MCF 10A (cell line): ENCODE data around the gene DYRK1A. TPM values are rescaled to one million over a fixed set of nuclear protein-coding genes. Genes with fewer than 3 reads are reported as not detected.

Source experiments
- BruUV-seq: library from RNA; stranded (reverse); fragments of 400-500 nt; replicated peaks from 2 replicates; lab custom pipeline; 2021; lab: Mats Ljungman, UMichigan
- CTCF ChIA-PET: fragments of 300-600 bp; sonication (Branson Sonifier 250); formaldehyde crosslinking; extraction: SDS; loops from one replicate; lab custom pipeline; 2021; ENCODE audit warnings: antibody characterized with exemption, inconsistent platforms; lab: Yijun Ruan, JAX
- POLR2A ChIA-PET: fragments of 300-600, 350-650 bp; sonication (Branson Sonifier 250); formaldehyde crosslinking; extraction: SDS; loops from one replicate; lab custom pipeline; 2020; ENCODE audit warnings: antibody characterized with exemption, inconsistent platforms; lab: Yijun Ruan, JAX
- DNase-seq: peaks from one replicate; pipeline ENCODE4 v3.0.0-alpha.2; 2018; ENCODE audit not compliant: unreplicated experiment
- H3K27ac Mint-ChIP-seq: one replicate; pipeline ENCODE4 v1.8.0; 2022; ENCODE audit warnings: mild to moderate bottlenecking, low read depth, mixed read lengths; ENCODE audit not compliant: unreplicated experiment
- H3K27me3 Mint-ChIP-seq: one replicate; pipeline ENCODE4 v1.8.0; 2022; ENCODE audit warnings: mixed read lengths; ENCODE audit not compliant: insufficient read depth, unreplicated experiment
- H3K36me3 Mint-ChIP-seq: one replicate; pipeline ENCODE4 v1.8.0; 2022; ENCODE audit warnings: mild to moderate bottlenecking, moderate library complexity, mixed read lengths; ENCODE audit not compliant: insufficient read depth, unreplicated experiment
- H3K4me1 Mint-ChIP-seq: one replicate; pipeline ENCODE4 v1.8.0; 2022; ENCODE audit warnings: mixed read lengths; ENCODE audit not compliant: insufficient read depth, unreplicated experiment
- H3K4me3 Mint-ChIP-seq: one replicate; pipeline ENCODE4 v1.8.0; 2022; ENCODE audit warnings: mild to moderate bottlenecking, moderate library complexity, mixed read lengths; ENCODE audit not compliant: unreplicated experiment
- H3K9me3 Mint-ChIP-seq: one replicate; pipeline ENCODE4 v1.8.0; 2022; ENCODE audit warnings: mixed read lengths; ENCODE audit not compliant: unreplicated experiment
- CTCF ChIP-seq: fragments of 200-600 bp; IDR thresholded peaks from one replicate; pipeline ENCODE4 v1.8.0; 2022; ENCODE audit warnings: antibody characterized with exemption, mild to moderate bottlenecking; ENCODE audit not compliant: unreplicated experiment
- intact Hi-C: fragments of 100-400 bp; cut with micrococcal nuclease; formaldehyde crosslinking; loops from 2 replicates; pipeline ENCODE4 v1.14.1; 2022
- total RNA-seq: library from RNA; stranded (reverse); gene quantifications from 2 replicates; pipeline ENCODE4 v1.2.3, GENCODE V29; 2022

DYRK1A gene
- total RNA-seq, 1 experiment from 2014 or later, result 58.6 TPM

GRCh38 chr21:37407719-37408420 lies 41.3 kb downstream of the DYRK1A start:
- Mint-ChIP-seq H3K4me1 (peaks cover 42% of the 10 kb centered on the region), H3K27me3 (no peaks in the 10 kb centered on the region), H3K36me3 (peaks cover 5% of the 10 kb centered on the region), H3K9me3 (peaks cover 1% of the 10 kb centered on the region), H3K4me3 (no peak overlapping the region), H3K27ac (peak overlapping the region; percentile 58)
- CTCF ChIA-PET, result interaction anchor here (0.6 to 1.3 kb wide), 5 partner anchors 13 to 810 kb away, joined by 3 to 4 read pairs (median 3); no protein-coding TSS in a partner anchor
- no peak for DNase-seq
- intact Hi-C loops, result no loop called here
- TF ChIP-seq CTCF, result no peak
- BruUV-seq, result no TSS peak
- POLR2A ChIA-PET, result interaction anchor here (0.7 to 2.4 kb wide), 9 partner anchors 10 to 144 kb away, joined by 3 to 13 read pairs (median 5); partner anchors contain the start of gene VPS26C

- H3K4me1 Mint-ChIP-seq, result peaks cover 45% of the 10 kb centered on the region
- intact Hi-C loops, result no loop called here
- H3K9me3 Mint-ChIP-seq, result no peaks in the 10 kb centered on the region
- H3K4me3 Mint-ChIP-seq, result no peak overlapping the region
- no TSS peak for BruUV-seq
- CTCF ChIA-PET, result interaction anchor here (0.6 to 1.3 kb wide), 2 partner anchors 14 to 64 kb away, joined by 4 read pairs; no protein-coding TSS in a partner anchor
- TF ChIP-seq CTCF, result no peak
- H3K27ac Mint-ChIP-seq, result peak overlapping the region; percentile 58
- no peaks in the 10 kb centered on the region for H3K27me3 Mint-ChIP-seq
- H3K36me3 Mint-ChIP-seq, result peaks cover 5% of the 10 kb centered on the region
- DNase-seq, result no peak
- POLR2A ChIA-PET, result interaction anchor here (1.1 to 2.4 kb wide), 6 partner anchors 10 to 141 kb away, joined by 3 to 13 read pairs (median 6); partner anchors contain the start of gene VPS26C
These were observed 42.1 kb downstream of the DYRK1A start for GRCh38 chr21:37408464-37409193.

- Mint-ChIP-seq H3K4me3 (no peak overlapping the region), H3K9me3 (no peaks in the 10 kb centered on the region), H3K4me1 (peaks cover 49% of the 10 kb centered on the region), H3K27ac (no peak overlapping the region), H3K27me3 (no peaks in the 10 kb centered on the region), H3K36me3 (peaks cover 8% of the 10 kb centered on the region)
- ChIA-PET POLR2A (interaction anchor here (1.0 kb wide), 1 partner anchor 11 kb away, joined by 3 read pairs; no protein-coding TSS in a partner anchor), CTCF (no interaction called here)
- BruUV-seq, result no TSS peak
- no peak for DNase-seq
- TF ChIP-seq CTCF, result no peak
- intact Hi-C loops, result no loop called here
These were observed 44.1 kb downstream of the DYRK1A start for GRCh38 chr21:37410639-37411038.
